A549 (cell line): Measurements from ENCODE around the gene FGD5.

Source experiments
- BHLHE40 ChIP-seq: IDR thresholded peaks from 2 replicates; pipeline ENCODE4 v1.6.1; 2012; ENCODE audit warnings: low read depth, low read length, inconsistent platforms
- CHD2 ChIP-seq: fragments of 150-350 bp; IDR thresholded peaks from 2 replicates; pipeline ENCODE4 v1.6.1; 2014; ENCODE audit warnings: low read length; ENCODE audit not compliant: partially characterized antibody
- EP300 ChIP-seq, 2 experiments: fragments of >200 bp; sonication (Bioruptor Twin); formaldehyde crosslinking; IDR thresholded peaks; 2 replicates in 1 of 2; 3 replicates in 1 of 2; pipeline ENCODE4 v1.6.1; 2016 to 2017
- ESRRA ChIP-seq: fragments of 150-350 bp; IDR thresholded peaks from 2 replicates; pipeline ENCODE4 v1.6.1; 2014; ENCODE audit warnings: mild to moderate bottlenecking, low read length, borderline replicate concordance
- NFE2L2 ChIP-seq: fragments of 150-350 bp; conservative IDR thresholded peaks from 2 replicates; pipeline ENCODE4 v1.6.1; 2014; ENCODE audit warnings: low read length
- RNF2 ChIP-seq: fragments of 200-600 bp; sonication (generic); IDR thresholded peaks from 2 replicates; pipeline ENCODE4 v1.6.1; 2016; ENCODE audit warnings: low read depth, mild to moderate bottlenecking, antibody characterized with exemption, moderate library complexity, borderline replicate concordance
- TF ChIP-seq, protein P1 (sequence below): fragments of >200 bp; sonication (Bioruptor Twin); formaldehyde crosslinking; IDR thresholded peaks from 3 replicates; pipeline ENCODE4 v1.5.1; 2016
- TF ChIP-seq, protein P2 (sequence below): fragments of 200-600 bp; sonication (generic); IDR thresholded peaks from 2 replicates; pipeline ENCODE4 v1.6.1; 2016; ENCODE audit warnings: antibody characterized with exemption, mild to moderate bottlenecking, moderate library complexity
- TF ChIP-seq, protein P3 (sequence below): fragments of 450-650 bp; IDR thresholded peaks from 2 replicates; pipeline ENCODE4 v1.6.1; 2014; ENCODE audit warnings: antibody characterized with exemption
- TF ChIP-seq, protein P4 (sequence below): fragments of >200 bp; sonication (Bioruptor Twin); formaldehyde crosslinking; IDR thresholded peaks from 3 replicates; pipeline ENCODE4 v1.6.1; 2016
- TF ChIP-seq, protein P5 (sequence below): fragments of 250-450 bp; sonication (Bioruptor Pico); IDR thresholded peaks from 2 replicates; pipeline ENCODE4 v1.5.0; 2021; ENCODE audit warnings: mild to moderate bottlenecking, moderate library complexity, borderline replicate concordance

- TF ChIP-seq, protein P1, sequence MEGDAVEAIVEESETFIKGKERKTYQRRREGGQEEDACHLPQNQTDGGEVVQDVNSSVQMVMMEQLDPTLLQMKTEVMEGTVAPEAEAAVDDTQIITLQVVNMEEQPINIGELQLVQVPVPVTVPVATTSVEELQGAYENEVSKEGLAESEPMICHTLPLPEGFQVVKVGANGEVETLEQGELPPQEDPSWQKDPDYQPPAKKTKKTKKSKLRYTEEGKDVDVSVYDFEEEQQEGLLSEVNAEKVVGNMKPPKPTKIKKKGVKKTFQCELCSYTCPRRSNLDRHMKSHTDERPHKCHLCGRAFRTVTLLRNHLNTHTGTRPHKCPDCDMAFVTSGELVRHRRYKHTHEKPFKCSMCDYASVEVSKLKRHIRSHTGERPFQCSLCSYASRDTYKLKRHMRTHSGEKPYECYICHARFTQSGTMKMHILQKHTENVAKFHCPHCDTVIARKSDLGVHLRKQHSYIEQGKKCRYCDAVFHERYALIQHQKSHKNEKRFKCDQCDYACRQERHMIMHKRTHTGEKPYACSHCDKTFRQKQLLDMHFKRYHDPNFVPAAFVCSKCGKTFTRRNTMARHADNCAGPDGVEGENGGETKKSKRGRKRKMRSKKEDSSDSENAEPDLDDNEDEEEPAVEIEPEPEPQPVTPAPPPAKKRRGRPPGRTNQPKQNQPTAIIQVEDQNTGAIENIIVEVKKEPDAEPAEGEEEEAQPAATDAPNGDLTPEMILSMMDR, result no peak
- TF ChIP-seq ESRRA, result no peak
- no peak for TF ChIP-seq CHD2
- TF ChIP-seq, protein P2, sequence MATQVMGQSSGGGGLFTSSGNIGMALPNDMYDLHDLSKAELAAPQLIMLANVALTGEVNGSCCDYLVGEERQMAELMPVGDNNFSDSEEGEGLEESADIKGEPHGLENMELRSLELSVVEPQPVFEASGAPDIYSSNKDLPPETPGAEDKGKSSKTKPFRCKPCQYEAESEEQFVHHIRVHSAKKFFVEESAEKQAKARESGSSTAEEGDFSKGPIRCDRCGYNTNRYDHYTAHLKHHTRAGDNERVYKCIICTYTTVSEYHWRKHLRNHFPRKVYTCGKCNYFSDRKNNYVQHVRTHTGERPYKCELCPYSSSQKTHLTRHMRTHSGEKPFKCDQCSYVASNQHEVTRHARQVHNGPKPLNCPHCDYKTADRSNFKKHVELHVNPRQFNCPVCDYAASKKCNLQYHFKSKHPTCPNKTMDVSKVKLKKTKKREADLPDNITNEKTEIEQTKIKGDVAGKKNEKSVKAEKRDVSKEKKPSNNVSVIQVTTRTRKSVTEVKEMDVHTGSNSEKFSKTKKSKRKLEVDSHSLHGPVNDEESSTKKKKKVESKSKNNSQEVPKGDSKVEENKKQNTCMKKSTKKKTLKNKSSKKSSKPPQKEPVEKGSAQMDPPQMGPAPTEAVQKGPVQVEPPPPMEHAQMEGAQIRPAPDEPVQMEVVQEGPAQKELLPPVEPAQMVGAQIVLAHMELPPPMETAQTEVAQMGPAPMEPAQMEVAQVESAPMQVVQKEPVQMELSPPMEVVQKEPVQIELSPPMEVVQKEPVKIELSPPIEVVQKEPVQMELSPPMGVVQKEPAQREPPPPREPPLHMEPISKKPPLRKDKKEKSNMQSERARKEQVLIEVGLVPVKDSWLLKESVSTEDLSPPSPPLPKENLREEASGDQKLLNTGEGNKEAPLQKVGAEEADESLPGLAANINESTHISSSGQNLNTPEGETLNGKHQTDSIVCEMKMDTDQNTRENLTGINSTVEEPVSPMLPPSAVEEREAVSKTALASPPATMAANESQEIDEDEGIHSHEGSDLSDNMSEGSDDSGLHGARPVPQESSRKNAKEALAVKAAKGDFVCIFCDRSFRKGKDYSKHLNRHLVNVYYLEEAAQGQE, result no peak
- TF ChIP-seq NFE2L2, result no peak
- TF ChIP-seq, protein P3, sequence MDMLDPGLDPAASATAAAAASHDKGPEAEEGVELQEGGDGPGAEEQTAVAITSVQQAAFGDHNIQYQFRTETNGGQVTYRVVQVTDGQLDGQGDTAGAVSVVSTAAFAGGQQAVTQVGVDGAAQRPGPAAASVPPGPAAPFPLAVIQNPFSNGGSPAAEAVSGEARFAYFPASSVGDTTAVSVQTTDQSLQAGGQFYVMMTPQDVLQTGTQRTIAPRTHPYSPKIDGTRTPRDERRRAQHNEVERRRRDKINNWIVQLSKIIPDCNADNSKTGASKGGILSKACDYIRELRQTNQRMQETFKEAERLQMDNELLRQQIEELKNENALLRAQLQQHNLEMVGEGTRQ, result no peak
- TF ChIP-seq, protein P4, sequence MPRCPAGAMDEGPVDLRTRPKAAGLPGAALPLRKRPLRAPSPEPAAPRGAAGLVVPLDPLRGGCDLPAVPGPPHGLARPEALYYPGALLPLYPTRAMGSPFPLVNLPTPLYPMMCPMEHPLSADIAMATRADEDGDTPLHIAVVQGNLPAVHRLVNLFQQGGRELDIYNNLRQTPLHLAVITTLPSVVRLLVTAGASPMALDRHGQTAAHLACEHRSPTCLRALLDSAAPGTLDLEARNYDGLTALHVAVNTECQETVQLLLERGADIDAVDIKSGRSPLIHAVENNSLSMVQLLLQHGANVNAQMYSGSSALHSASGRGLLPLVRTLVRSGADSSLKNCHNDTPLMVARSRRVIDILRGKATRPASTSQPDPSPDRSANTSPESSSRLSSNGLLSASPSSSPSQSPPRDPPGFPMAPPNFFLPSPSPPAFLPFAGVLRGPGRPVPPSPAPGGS, result no peak
- TF ChIP-seq RNF2, result no peak
- no peak for TF ChIP-seq EP300 (IDR thresholded peaks at IDR 0.05)
- no peak for TF ChIP-seq BHLHE40
- TF ChIP-seq, protein P5, sequence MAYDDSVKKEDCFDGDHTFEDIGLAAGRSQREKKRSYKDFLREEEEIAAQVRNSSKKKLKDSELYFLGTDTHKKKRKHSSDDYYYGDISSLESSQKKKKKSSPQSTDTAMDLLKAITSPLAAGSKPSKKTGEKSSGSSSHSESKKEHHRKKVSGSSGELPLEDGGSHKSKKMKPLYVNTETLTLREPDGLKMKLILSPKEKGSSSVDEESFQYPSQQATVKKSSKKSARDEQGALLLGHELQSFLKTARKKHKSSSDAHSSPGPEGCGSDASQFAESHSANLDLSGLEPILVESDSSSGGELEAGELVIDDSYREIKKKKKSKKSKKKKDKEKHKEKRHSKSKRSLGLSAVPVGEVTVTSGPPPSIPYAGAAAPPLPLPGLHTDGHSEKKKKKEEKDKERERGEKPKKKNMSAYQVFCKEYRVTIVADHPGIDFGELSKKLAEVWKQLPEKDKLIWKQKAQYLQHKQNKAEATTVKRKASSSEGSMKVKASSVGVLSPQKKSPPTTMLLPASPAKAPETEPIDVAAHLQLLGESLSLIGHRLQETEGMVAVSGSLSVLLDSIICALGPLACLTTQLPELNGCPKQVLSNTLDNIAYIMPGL (CRISPR knock-in tag), result no peak
These were observed 10.1 kb upstream of the FGD5 start for GRCh38 chr3:14808502-14809266.
